WTC11 (cell line): ENCODE data around the gene WNT8B. TPM values are rescaled to one million over a fixed set of nuclear protein-coding genes. Genes with fewer than 3 reads are reported as not detected.

ENCODE experiments used
- ATAC-seq: fragments of 200-7000 bp; cut with Tn5 transposase; 2 replicates; pipeline ENCODE4 v1.10.0; 2021; ENCODE audit warnings: mild to moderate bottlenecking, moderate library complexity
- CTCF ChIA-PET: fragments of 300-600 bp; sonication (Branson Sonifier 250); formaldehyde crosslinking; loops from one replicate; lab custom pipeline; 2021; ENCODE audit warnings: antibody characterized with exemption; lab: Charles Lee
- POLR2A ChIA-PET: fragments of 350-600 bp; sonication (Branson Sonifier 250); formaldehyde crosslinking; loops from one replicate; lab custom pipeline; 2021; ENCODE audit warnings: antibody characterized with exemption; lab: Charles Lee
- DNase-seq: peaks from one replicate; pipeline ENCODE4 v3.0.0; 2021; ENCODE audit warnings: low spot score
- H3K27ac Mint-ChIP-seq: 2 replicates; pipeline ENCODE4 v1.8.0; 2021; ENCODE audit warnings: mixed read lengths
- H3K27me3 Mint-ChIP-seq: 2 replicates; pipeline ENCODE4 v1.8.0; 2021; ENCODE audit warnings: low read depth, mild to moderate bottlenecking, moderate library complexity, mixed read lengths
- H3K36me3 Mint-ChIP-seq: 2 replicates; pipeline ENCODE4 v1.8.0; 2021; ENCODE audit warnings: mixed read lengths
- H3K4me1 Mint-ChIP-seq: 2 replicates; pipeline ENCODE4 v1.8.0; 2022; ENCODE audit warnings: mixed read lengths
- H3K4me3 Mint-ChIP-seq: 2 replicates; pipeline ENCODE4 v1.8.0; 2021; ENCODE audit warnings: mild to moderate bottlenecking, moderate library complexity, mixed read lengths
- H3K9me3 Mint-ChIP-seq: 2 replicates; pipeline ENCODE4 v1.8.0; 2021; ENCODE audit warnings: mixed read lengths
- AR ChIP-seq: fragments of 250-450 bp; sonication (Bioruptor Pico); IDR thresholded peaks from 2 replicates; pipeline ENCODE4 v1.9.0; 2021; ENCODE audit warnings: mild to moderate bottlenecking
- CREM ChIP-seq: sonication (generic); formaldehyde crosslinking; IDR thresholded peaks from 2 replicates; pipeline ENCODE4 v1.8.1; 2022; ENCODE audit warnings: mild to moderate bottlenecking, missing genetic modification reagents, moderate library complexity
- E2F4 ChIP-seq: sonication (generic); formaldehyde crosslinking; IDR thresholded peaks from 2 replicates; pipeline ENCODE4 v1.8.1; 2022; ENCODE audit warnings: low read depth, mild to moderate bottlenecking, moderate library complexity, missing genetic modification reagents, borderline replicate concordance
- ESRRA ChIP-seq: sonication (generic); formaldehyde crosslinking; IDR thresholded peaks from 2 replicates; pipeline ENCODE4 v1.8.1; 2022; ENCODE audit warnings: mild to moderate bottlenecking, missing genetic modification reagents, borderline replicate concordance
- FOXK1 ChIP-seq: sonication (generic); formaldehyde crosslinking; IDR thresholded peaks from 2 replicates; pipeline ENCODE4 v1.8.0; 2022; ENCODE audit warnings: mild to moderate bottlenecking, moderate library complexity, missing genetic modification reagents
- FOXP4 ChIP-seq: sonication (generic); formaldehyde crosslinking; IDR thresholded peaks from 2 replicates; pipeline ENCODE4 v1.8.0; 2022; ENCODE audit warnings: mild to moderate bottlenecking, missing genetic modification reagents
- GABPB1 ChIP-seq: sonication (generic); formaldehyde crosslinking; IDR thresholded peaks from 2 replicates; pipeline ENCODE4 v1.8.1; 2023; ENCODE audit warnings: mild to moderate bottlenecking, missing genetic modification reagents
- GRHL2 ChIP-seq: fragments of 250-450 bp; sonication (Bioruptor Pico); IDR thresholded peaks from 2 replicates; pipeline ENCODE4 v1.8.0; 2022; ENCODE audit warnings: mild to moderate bottlenecking, moderate library complexity; ENCODE audit not compliant: insufficient replicate concordance, severe bottlenecking
- HMGXB4 ChIP-seq: sonication (generic); formaldehyde crosslinking; IDR thresholded peaks from 2 replicates; pipeline ENCODE4 v1.8.1; 2023; ENCODE audit warnings: mild to moderate bottlenecking, moderate library complexity, missing genetic modification reagents
- JAZF1 ChIP-seq: fragments of 250-450 bp; sonication (Bioruptor Pico); IDR thresholded peaks from 2 replicates; pipeline ENCODE4 v1.9.0; 2021; ENCODE audit warnings: moderate library complexity, mild to moderate bottlenecking, inconsistent platforms
- PREB ChIP-seq: sonication (generic); formaldehyde crosslinking; IDR thresholded peaks from 2 replicates; pipeline ENCODE4 v1.8.1; 2022; ENCODE audit warnings: mild to moderate bottlenecking, missing genetic modification reagents, moderate library complexity, borderline replicate concordance
- RORB ChIP-seq: fragments of 250-450 bp; sonication (Bioruptor Pico); IDR thresholded peaks from 2 replicates; pipeline ENCODE4 v1.9.0; 2021; ENCODE audit warnings: mild to moderate bottlenecking
- TEAD1 ChIP-seq: sonication (generic); formaldehyde crosslinking; IDR thresholded peaks from 2 replicates; pipeline ENCODE4 v1.8.0; 2022; ENCODE audit warnings: mild to moderate bottlenecking, missing genetic modification reagents
- ZNF138 ChIP-seq: sonication (generic); formaldehyde crosslinking; conservative IDR thresholded peaks from 2 replicates; pipeline ENCODE4 v1.8.1; 2022; ENCODE audit warnings: mild to moderate bottlenecking, moderate library complexity, missing genetic modification reagents
- ZNF423 ChIP-seq: fragments of 250-450 bp; sonication (Bioruptor Pico); IDR thresholded peaks from 2 replicates; pipeline ENCODE4 v2.1.2; 2022; ENCODE audit warnings: mild to moderate bottlenecking, moderate library complexity
- ZNF512 ChIP-seq: sonication (generic); formaldehyde crosslinking; IDR thresholded peaks from 2 replicates; pipeline ENCODE4 v1.8.1; 2022; ENCODE audit warnings: missing genetic modification reagents, borderline replicate concordance
- ZNF532 ChIP-seq: fragments of 250-450 bp; sonication (Bioruptor Pico); IDR thresholded peaks from 2 replicates; pipeline ENCODE4 v1.9.0; 2021; ENCODE audit warnings: mild to moderate bottlenecking, borderline replicate concordance
- ZSCAN18 ChIP-seq: fragments of 250-450 bp; sonication (Bioruptor Pico); IDR thresholded peaks from 2 replicates; pipeline ENCODE4 v2.1.2; 2022; ENCODE audit warnings: mild to moderate bottlenecking, moderate library complexity
- total RNA-seq: library from RNA; stranded (reverse); gene quantifications from 3 replicates; pipeline ENCODE4 v1.2.3, GENCODE V29; 2021

Gene WNT8B
- total RNA-seq, 1 experiment from 2014 or later, result 0.68 TPM

- no peak for TF ChIP-seq ZNF512 (CRISPR knock-in tag)
- TF ChIP-seq, all 79 proteins: peak for 0
These were observed 52.8 kb downstream of the WNT8B start (continued) for GRCh38 chr10:100515612-100516011.

- Mint-ChIP-seq H3K4me3 (no peak overlapping the region), H3K27me3 (peaks cover 54% of the 10 kb centered on the region), H3K4me1 (0 out of 2 replicates have a peak, but pooled peaks cover 8% of the 10 kb centered on the region), H3K36me3 (no peaks in the 10 kb centered on the region; the same call in 1 of the 2 replicates), H3K9me3 (no peaks in the 10 kb centered on the region), H3K27ac (no peak overlapping the region)
- POLR2A ChIA-PET, result no interaction called here
- DNase-seq (peak; percentile 41), ATAC-seq (peak; percentile 35)
- CTCF ChIA-PET, result interaction anchor here (0.5 to 4.1 kb wide), 19 partner anchors 9 to 723 kb away, joined by 3 to 134 read pairs (median 4); partner anchors contain the start of gene HIF1AN
- TF ChIP-seq JAZF1 (no peak), GABPB1 (CRISPR knock-in tag) (no peak), TEAD1 (CRISPR knock-in tag) (no peak), AR (CRISPR knock-in tag) (no peak), ZNF138 (no peak), HMGXB4 (CRISPR knock-in tag) (no peak), GRHL2 (CRISPR knock-in tag) (no peak), ZNF423 (CRISPR knock-in tag) (no peak), PREB (no peak), ZNF532 (CRISPR knock-in tag) (no peak), E2F4 (no peak), FOXP4 (no peak), FOXK1 (CRISPR knock-in tag) (no peak), CREM (CRISPR knock-in tag) (no peak), ESRRA (CRISPR knock-in tag) (no peak), ZSCAN18 (CRISPR knock-in tag) (no peak), RORB (CRISPR knock-in tag) (no peak)
These were observed 54.0 kb downstream of the WNT8B start for GRCh38 chr10:100516847-100517246.
